NCI-H2227 (cell line): ENCODE data around the gene FAM78B.

ENCODE experiments used
- DNase-seq: peaks from one replicate; lab custom pipeline; 2025; ENCODE audit not compliant: unreplicated experiment; lab: John Stamatoyannopoulos, UW

Gene FAM78B

GRCh38 chr1:166073489-166073888, 93.3 kb downstream of the FAM78B start:
- no peak for DNase-seq

- DNase-seq: no peak
These were observed 97.4 kb downstream of the FAM78B start for GRCh38 chr1:166069390-166069789.

GRCh38 chr1:166066107-166066506, 100.7 kb downstream of the FAM78B start:
- DNase-seq: no peak

GRCh38 chr1:166064951-166065350, 101.8 kb downstream of the FAM78B start:
- DNase-seq: no peak

- no peak for DNase-seq
These were observed 102.4 kb downstream of the FAM78B start for GRCh38 chr1:166064313-166064926.

GRCh38 chr1:166063701-166064100, 103.1 kb downstream of the FAM78B start:
- DNase-seq: no peak

- no peak for DNase-seq
These were observed 104.3 kb downstream of the FAM78B start for GRCh38 chr1:166062421-166063070.

GRCh38 chr1:166057650-166058049, 109.2 kb downstream of the FAM78B start:
- DNase-seq: no peak

- DNase-seq: no peak
These were observed 113.4 kb downstream of the FAM78B start for GRCh38 chr1:166053395-166053794.

GRCh38 chr1:166040202-166040997, 126.4 kb downstream of the FAM78B start:
- DNase-seq: peak; percentile 74

GRCh38 chr1:166039436-166040201, 127.2 kb downstream of the FAM78B start:
- no peak for DNase-seq

- DNase-seq: peak; percentile 15
These were observed 130.7 kb downstream of the FAM78B start for GRCh38 chr1:166036092-166036491.

- peak; percentile 53 for DNase-seq
These were observed 134.0 kb downstream of the FAM78B start for GRCh38 chr1:166032572-166033371.

- DNase-seq: no peak
These were observed 134.7 kb downstream of the FAM78B start for GRCh38 chr1:166031932-166032571.

- DNase-seq: no peak
These were observed 137.4 kb downstream of the FAM78B start for GRCh38 chr1:166029196-166029945.

- no peak for DNase-seq
These were observed 140.2 kb downstream of the FAM78B start for GRCh38 chr1:166026555-166026954.

- DNase-seq: no peak
These were observed 140.7 kb downstream of the FAM78B start for GRCh38 chr1:166026143-166026542.

- DNase-seq: no peak
These were observed 146.6 kb downstream of the FAM78B start for GRCh38 chr1:166020210-166020609.
